ENCODE measurements around the gene BRAF.

The BRAF gene

GRCh38 chr7:140674899-140675701 lies 249.6 kb downstream of the BRAF start (continued):
- TF ChIP-seq TRIM28 (IDR thresholded peaks at IDR 0.05; ENCODE audit: borderline replicate concordance, low read length), result peak; percentile 46; the same call in 1 of the 2 replicates
- TF ChIP-seq ZNF248 (tag by site-specific recombination; IDR thresholded peaks at IDR 0.05), result no peak
- peak; percentile 41; the same call in 1 of the 2 replicates for TF ChIP-seq ZBTB21 (tag by site-specific recombination; IDR thresholded peaks at IDR 0.05)
- TF ChIP-seq ZNF335 (tag by site-specific recombination; conservative IDR thresholded peaks at IDR 0.05), result peak; percentile 49; the same call in 1 of the 2 replicates
- peak; percentile 93 for TF ChIP-seq ATF2 (tag by site-specific recombination; IDR thresholded peaks at IDR 0.05; ENCODE audit: low read depth)
- peak; percentile 58; the same call in 1 of the 2 replicates for TF ChIP-seq SP7 (tag by site-specific recombination; IDR thresholded peaks at IDR 0.05)
- 0 out of 2 replicates have a peak, but pooled peaks have one; percentile 51 for TF ChIP-seq ZNF561 (tag by site-specific recombination; IDR thresholded peaks at IDR 0.05; ENCODE audit: borderline replicate concordance)
- TF ChIP-seq ZNF302 (tag by site-specific recombination; IDR thresholded peaks at IDR 0.05; ENCODE audit: low read depth), result no peak
- no peak for TF ChIP-seq ZNF660 (tag by site-specific recombination; IDR thresholded peaks at IDR 0.05)
- peak; percentile 89 for TF ChIP-seq OSR2 (tag by site-specific recombination; IDR thresholded peaks at IDR 0.05)
- peak; percentile 70; the same call in 1 of the 2 replicates for TF ChIP-seq ZNF629 (tag by site-specific recombination; IDR thresholded peaks at IDR 0.05)
- TF ChIP-seq ZNF645 (tag by site-specific recombination; IDR thresholded peaks at IDR 0.05), result no peak
- no peak for TF ChIP-seq SP2 (tag by site-specific recombination; IDR thresholded peaks at IDR 0.05)
- no peak for TF ChIP-seq REST (tag by site-specific recombination; IDR thresholded peaks at IDR 0.05)
- TF ChIP-seq ZNF416 (tag by site-specific recombination; IDR thresholded peaks at IDR 0.05), result no peak

GRCh38 chr7:140674356-140674800 lies 250.4 kb downstream of the BRAF start:
- Histone ChIP-seq H3K9me3 (ENCODE audit: control insufficient read depth, insufficient read depth, low read depth, low read length) (no peaks in the 10 kb centered on the region), H3K4me3 (ENCODE audit: low read depth, low read length) (peak overlapping the region; percentile 5; the same call in 1 of the 2 replicates), H3K27ac (ENCODE audit: extremely low read depth, low read depth, low read length) (no peak overlapping the region), H3K36me3 (ENCODE audit: control insufficient read depth in 2 of 2, insufficient read depth in 1 of 2, low read length in 2 of 2) (peaks cover 0 to 41% of the 10 kb centered on the region in 2 experiments; a peak in 2 of 3 replicates), H3K4me1 (ENCODE audit: control insufficient read depth, insufficient read depth, low read length) (no peaks in the 10 kb centered on the region)
- CTCF ChIA-PET, result interaction anchor here (0.6 to 1.6 kb wide), 11 partner anchors 10 to 978 kb away, joined by 3 to 7 read pairs (median 5); no protein-coding TSS in a partner anchor
- peak; percentile 96 for TF ChIP-seq SCRT1 (tag by site-specific recombination; IDR thresholded peaks at IDR 0.05; ENCODE audit: borderline replicate concordance)
- peak; percentile 27; the same call in 1 of the 2 replicates for TF ChIP-seq PRDM10 (tag by site-specific recombination; IDR thresholded peaks at IDR 0.05)
- no peak for TF ChIP-seq ZNF596 (tag by site-specific recombination; IDR thresholded peaks at IDR 0.05)
- peak; percentile 98 for TF ChIP-seq SCRT2 (tag by site-specific recombination; IDR thresholded peaks at IDR 0.05)
- peak; percentile 58; the same call in 1 of the 2 replicates for TF ChIP-seq ZNF18 (tag by site-specific recombination; IDR thresholded peaks at IDR 0.05)
- no peak for TF ChIP-seq MEIS1 (CRISPR knock-in tag; IDR thresholded peaks at IDR 0.05; ENCODE audit: borderline replicate concordance)
- POLR2A ChIA-PET, result interaction anchor here (0.9 to 2.1 kb wide), 4 partner anchors 12 to 341 kb away, joined by 3 to 6 read pairs (median 4); partner anchors contain the start of gene MRPS33

Measured in HEK293 (cell line).